Measurements from ENCODE around the gene DDX27.
"Not testable (repeated sequence)": the region's sequence is repeated elsewhere in the genome, so short reads cannot be mapped to it uniquely, and the experiment has no call there.

DDX27 gene, protein sequence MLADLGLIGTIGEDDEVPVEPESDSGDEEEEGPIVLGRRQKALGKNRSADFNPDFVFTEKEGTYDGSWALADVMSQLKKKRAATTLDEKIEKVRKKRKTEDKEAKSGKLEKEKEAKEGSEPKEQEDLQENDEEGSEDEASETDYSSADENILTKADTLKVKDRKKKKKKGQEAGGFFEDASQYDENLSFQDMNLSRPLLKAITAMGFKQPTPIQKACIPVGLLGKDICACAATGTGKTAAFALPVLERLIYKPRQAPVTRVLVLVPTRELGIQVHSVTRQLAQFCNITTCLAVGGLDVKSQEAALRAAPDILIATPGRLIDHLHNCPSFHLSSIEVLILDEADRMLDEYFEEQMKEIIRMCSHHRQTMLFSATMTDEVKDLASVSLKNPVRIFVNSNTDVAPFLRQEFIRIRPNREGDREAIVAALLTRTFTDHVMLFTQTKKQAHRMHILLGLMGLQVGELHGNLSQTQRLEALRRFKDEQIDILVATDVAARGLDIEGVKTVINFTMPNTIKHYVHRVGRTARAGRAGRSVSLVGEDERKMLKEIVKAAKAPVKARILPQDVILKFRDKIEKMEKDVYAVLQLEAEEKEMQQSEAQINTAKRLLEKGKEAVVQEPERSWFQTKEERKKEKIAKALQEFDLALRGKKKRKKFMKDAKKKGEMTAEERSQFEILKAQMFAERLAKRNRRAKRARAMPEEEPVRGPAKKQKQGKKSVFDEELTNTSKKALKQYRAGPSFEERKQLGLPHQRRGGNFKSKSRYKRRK

GRCh38 chr20:49219091-49219923, at the start of gene DDX27:
Gene DDX27, plus strand, starts transcription at chr20:49219416. Its CDS starts 33 bp downstream, at chr20:49219449.
- peak; percentile 89 to 96 (median 93) for DNase-seq (ENCODE audit: low read depth in 2 of 3, low spot score in 2 of 3)

- no peak for DNase-seq (ENCODE audit: low read depth in 2 of 3, low spot score in 2 of 3)
Measured at GRCh38 chr20:49169547-49169946, 49.7 kb upstream of the DDX27 start.

GRCh38 chr20:49170714-49171113, 48.5 kb upstream of the DDX27 start:
- DNase-seq (ENCODE audit: low read depth in 2 of 3, low spot score in 2 of 3) = no peak

DNA sequence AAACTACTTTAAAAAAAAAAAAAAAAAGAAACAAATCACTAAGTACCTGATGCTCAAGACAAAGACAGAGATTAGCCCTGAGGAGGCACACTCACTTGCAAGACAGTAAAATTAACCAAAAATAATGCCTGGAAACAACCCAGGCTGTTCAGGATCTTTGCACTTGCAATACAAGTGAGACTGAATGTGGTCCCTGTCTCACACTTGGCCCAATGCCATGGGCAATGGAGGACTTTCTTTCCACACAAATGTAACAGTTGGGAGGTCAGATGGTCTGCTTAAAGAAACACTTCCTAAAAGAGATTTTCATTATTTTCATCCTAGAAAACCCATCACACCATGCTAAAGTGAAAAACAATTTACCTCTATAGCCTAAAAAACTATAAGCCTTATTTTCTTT, 47.3 kb upstream of the DDX27 start:
- DNase-seq (ENCODE audit: low read depth in 2 of 3, low spot score in 2 of 3) = no peak

GRCh38 chr20:49172413-49172812, 46.8 kb upstream of the DDX27 start:
- DNase-seq (ENCODE audit: low read depth in 2 of 3, low spot score in 2 of 3) = no peak

- DNase-seq (ENCODE audit: low read depth in 2 of 3, low spot score in 2 of 3) = no peak
Measured at GRCh38 chr20:49174183-49174582, 45.0 kb upstream of the DDX27 start.

- DNase-seq (ENCODE audit: low read depth in 2 of 3, low spot score in 2 of 3) = no peak
Measured at GRCh38 chr20:49179368-49180277, 39.6 kb upstream of the DDX27 start.

- DNase-seq (ENCODE audit: low read depth in 2 of 3, low spot score in 2 of 3) = no peak
Measured at GRCh38 chr20:49181265-49181877, 37.8 kb upstream of the DDX27 start.

DNA sequence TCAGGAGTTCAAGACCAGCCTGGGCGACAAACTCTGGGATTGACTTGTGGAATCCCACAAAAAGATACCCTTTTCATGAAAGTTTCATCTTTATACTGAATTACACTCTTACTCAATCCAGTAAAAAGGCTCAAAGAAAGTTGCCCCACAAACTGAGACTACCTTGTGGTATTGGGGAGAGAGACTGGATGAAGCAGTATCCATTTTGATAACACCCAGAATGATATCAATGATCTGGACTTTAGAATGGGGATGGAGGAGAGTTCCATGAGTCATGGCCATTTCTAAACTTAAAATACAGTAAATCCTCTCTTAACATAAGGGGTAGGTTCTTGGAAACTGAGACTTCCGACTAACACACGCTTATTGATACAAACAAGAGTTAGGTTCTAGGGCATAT, 35.8 kb upstream of the DDX27 start:
- no peak for DNase-seq (ENCODE audit: low read depth in 2 of 3, low spot score in 2 of 3)

- DNase-seq (ENCODE audit: low read depth in 2 of 3, low spot score in 2 of 3) = not testable (repeated sequence)
Measured at GRCh38 chr20:49184084-49184501, 35.1 kb upstream of the DDX27 start.

- no peak for DNase-seq (ENCODE audit: low read depth in 2 of 3, low spot score in 2 of 3)
Measured at GRCh38 chr20:49184691-49185070, 34.5 kb upstream of the DDX27 start.

DNA sequence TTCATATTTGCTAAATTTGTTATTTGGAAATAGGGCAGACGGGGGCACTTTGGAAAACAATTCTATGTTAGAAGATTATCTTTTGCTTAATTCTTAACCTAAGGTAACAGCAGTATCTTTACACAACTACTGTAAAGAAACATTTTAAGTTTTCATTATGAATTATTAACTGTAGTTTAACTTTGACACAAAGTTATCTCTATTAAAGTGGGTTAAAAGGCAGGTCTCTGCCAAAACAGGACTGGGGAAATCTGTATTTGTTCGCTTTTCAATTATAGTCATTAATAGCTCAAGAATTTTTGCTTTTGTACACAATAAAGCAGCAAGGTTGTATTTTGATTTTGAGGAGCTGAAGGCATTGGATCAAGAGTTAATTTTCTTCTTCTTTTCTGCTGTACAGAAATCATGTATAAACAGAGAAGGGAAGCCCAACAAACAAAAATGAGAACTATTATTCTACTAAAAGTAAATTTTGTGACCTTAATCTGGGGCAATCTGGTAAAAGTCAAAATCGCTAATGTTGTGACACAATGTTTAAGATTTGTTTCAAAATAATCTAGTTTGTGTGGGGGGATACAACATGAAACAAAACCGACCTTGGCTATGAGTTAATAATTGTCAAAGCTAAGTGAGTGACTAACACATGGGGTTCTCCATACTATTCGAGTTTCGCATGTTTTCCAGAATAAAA, 34.0 kb upstream of the DDX27 start:
- DNase-seq (ENCODE audit: low read depth in 2 of 3, low spot score in 2 of 3) = no peak

DNA sequence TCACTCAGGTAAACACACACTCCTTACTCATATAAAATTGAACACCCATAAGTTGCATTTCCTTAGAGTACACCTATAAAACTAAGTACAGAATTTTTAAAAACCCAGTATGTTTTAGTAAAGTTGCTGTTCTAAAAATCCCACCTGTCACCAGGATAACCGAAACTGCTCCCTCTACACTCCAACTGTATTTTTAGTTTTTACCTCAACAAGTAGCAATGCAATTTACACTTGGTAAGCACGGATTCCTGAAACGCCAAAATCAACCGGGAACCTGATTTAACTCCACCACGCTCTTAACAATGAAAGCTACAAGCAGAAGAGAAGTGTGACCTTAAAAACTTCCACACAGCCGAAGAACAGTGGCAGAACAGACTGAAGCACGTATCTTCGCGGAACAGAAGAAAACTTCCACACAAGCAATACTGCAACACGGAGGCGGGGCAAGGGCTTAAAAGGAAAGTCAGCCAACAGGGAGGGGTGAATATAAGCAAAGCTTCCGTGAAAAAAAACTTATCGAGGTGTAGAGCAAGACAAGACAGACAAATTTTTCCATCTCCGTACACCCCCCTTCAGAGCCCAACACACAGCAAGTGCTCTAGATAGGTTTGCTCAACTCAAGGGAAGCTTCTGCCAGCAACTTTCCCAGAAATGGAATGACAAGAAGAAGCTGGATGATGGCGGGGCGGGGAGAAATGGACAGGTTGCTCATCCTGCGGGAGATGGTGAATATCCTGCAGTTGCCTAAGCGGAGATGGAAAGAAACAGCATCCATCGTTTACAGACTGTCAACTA, 32.5 kb upstream of the DDX27 start:
- DNase-seq (ENCODE audit: low read depth in 2 of 3, low spot score in 2 of 3) = peak in 2 of 3 experiments; percentile 7 to 30

GRCh38 chr20:49187330-49187850, 31.8 kb upstream of the DDX27 start:
- no peak for DNase-seq (ENCODE audit: low read depth in 2 of 3, low spot score in 2 of 3)

GRCh38 chr20:49187851-49188641, 31.2 kb upstream of the DDX27 start, which contains the start of gene STAU1:
Gene STAU1, minus strand, starts transcription at chr20:49188334. Its CDS starts 22,133 bp downstream, at chr20:49166201.
- peak; percentile 72 to 91 (median 80) for DNase-seq (ENCODE audit: low read depth in 2 of 3, low spot score in 2 of 3)

GRCh38 chr20:49192944-49193518, 26.2 kb upstream of the DDX27 start:
- not testable (repeated sequence) for DNase-seq (ENCODE audit: low read depth in 2 of 3, low spot score in 2 of 3)

GRCh38 chr20:49199729-49200293, 19.4 kb upstream of the DDX27 start:
- DNase-seq (ENCODE audit: low read depth in 2 of 3, low spot score in 2 of 3) = no peak

Data from activated CD8-positive, alpha-beta memory T cell treated with anti-CD3 and anti-CD28 coated beads for 48 hours (primary cell).